ENCODE measurements around the gene CHRNG.

DNA sequence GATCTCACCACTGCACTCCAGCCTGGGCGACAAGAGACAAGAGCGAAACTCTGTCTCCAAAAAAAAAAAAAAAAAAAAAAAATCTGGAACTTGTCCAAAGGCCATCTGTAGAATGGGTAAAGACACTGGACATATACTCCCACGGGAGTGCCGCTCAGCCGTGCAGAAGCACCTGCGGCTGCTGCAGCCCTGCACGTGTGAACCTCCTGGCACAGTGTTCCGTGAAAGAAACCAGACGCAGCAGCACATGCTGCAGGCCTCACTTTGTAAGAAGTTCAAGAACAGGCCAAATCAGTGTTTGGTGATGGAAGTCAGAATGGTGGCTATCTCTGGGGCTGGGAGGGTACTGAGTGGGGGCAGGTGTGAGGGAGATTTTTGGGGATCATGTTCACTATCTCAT, 7.1 kb upstream of the CHRNG start:
- TF ChIP-seq, protein P1, sequence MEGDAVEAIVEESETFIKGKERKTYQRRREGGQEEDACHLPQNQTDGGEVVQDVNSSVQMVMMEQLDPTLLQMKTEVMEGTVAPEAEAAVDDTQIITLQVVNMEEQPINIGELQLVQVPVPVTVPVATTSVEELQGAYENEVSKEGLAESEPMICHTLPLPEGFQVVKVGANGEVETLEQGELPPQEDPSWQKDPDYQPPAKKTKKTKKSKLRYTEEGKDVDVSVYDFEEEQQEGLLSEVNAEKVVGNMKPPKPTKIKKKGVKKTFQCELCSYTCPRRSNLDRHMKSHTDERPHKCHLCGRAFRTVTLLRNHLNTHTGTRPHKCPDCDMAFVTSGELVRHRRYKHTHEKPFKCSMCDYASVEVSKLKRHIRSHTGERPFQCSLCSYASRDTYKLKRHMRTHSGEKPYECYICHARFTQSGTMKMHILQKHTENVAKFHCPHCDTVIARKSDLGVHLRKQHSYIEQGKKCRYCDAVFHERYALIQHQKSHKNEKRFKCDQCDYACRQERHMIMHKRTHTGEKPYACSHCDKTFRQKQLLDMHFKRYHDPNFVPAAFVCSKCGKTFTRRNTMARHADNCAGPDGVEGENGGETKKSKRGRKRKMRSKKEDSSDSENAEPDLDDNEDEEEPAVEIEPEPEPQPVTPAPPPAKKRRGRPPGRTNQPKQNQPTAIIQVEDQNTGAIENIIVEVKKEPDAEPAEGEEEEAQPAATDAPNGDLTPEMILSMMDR (IDR thresholded peaks at IDR 0.05): no peak
- no peak for TF ChIP-seq ZFX (IDR thresholded peaks at IDR 0.05; ENCODE audit: borderline replicate concordance)
